HepG2 (cell line): ENCODE results near the gene PLXND1. TPM values are rescaled to one million over a fixed set of nuclear protein-coding genes. Genes with fewer than 3 reads are reported as not detected.
A peak's percentile ranks its signal among the peaks of the same experiment; 100 is the strongest.

Experiments used
- BRD4 ChIP-seq: sonication (generic); formaldehyde crosslinking; IDR thresholded peaks from 2 replicates; pipeline ENCODE4 v1.4.0; 2020; ENCODE audit warnings: missing genetic modification reagents
- ETV6 ChIP-seq: sonication (generic); formaldehyde crosslinking; conservative IDR thresholded peaks from 2 replicates; pipeline ENCODE4 v1.4.0; 2020; ENCODE audit warnings: missing genetic modification reagents
- FOXM1 ChIP-seq: sonication (generic); formaldehyde crosslinking; IDR thresholded peaks from 2 replicates; pipeline ENCODE4 v1.5.0; 2020; ENCODE audit warnings: missing genetic modification reagents
- KDM4B ChIP-seq: sonication (generic); formaldehyde crosslinking; IDR thresholded peaks from 2 replicates; pipeline ENCODE4 v1.4.0; 2020; ENCODE audit warnings: missing genetic modification reagents
- MAFF ChIP-seq: IDR thresholded peaks from 2 replicates; pipeline ENCODE4 v1.6.1; 2011; ENCODE audit warnings: low read depth, low read length, improper control_type of control experiment
- MAFK ChIP-seq, 2 experiments: IDR thresholded peaks in 1 of 2; conservative IDR thresholded peaks in 1 of 2; 2 replicates each; pipeline ENCODE4 v1.6.1; 2011; ENCODE audit warnings: improper control_type of control experiment in 2 of 2, low read length in 2 of 2
- POLR2A ChIP-seq, 2 experiments: IDR thresholded peaks; 2 replicates each; pipeline ENCODE4 v1.6.1; 2011; ENCODE audit warnings: low read depth in 2 of 2, low read length in 2 of 2, mild to moderate bottlenecking in 1 of 2, moderate library complexity in 1 of 2; ENCODE audit not compliant: insufficient read depth in 1 of 2
- PPARG ChIP-seq: conservative IDR thresholded peaks from 2 replicates; pipeline ENCODE4 v1.6.1; 2016; ENCODE audit warnings: missing biosample characterization, missing genetic modification reagents
- RFX5 ChIP-seq: IDR thresholded peaks from 2 replicates; pipeline ENCODE4 v1.6.1; 2011; ENCODE audit warnings: low read depth, low read length, improper control_type of control experiment
- SIX1 ChIP-seq: sonication (generic); formaldehyde crosslinking; IDR thresholded peaks from 2 replicates; pipeline ENCODE4 v1.4.0; 2020; ENCODE audit warnings: missing genetic modification reagents, borderline replicate concordance
- SYNCRIP ChIP-seq: fragments of 200-400 bp; formaldehyde crosslinking; IDR thresholded peaks from 2 replicates; pipeline ENCODE4 v1.6.1; 2018; ENCODE audit warnings: mild to moderate bottlenecking, low read depth, low read length; ENCODE audit not compliant: insufficient read depth
- TEAD3 ChIP-seq: optimal IDR thresholded peaks from 2 replicates; pipeline ENCODE3; 2016; ENCODE audit warnings: borderline replicate concordance
- YEATS4 ChIP-seq: sonication (generic); formaldehyde crosslinking; IDR thresholded peaks from 2 replicates; pipeline ENCODE4 v1.4.0; 2020; ENCODE audit warnings: missing genetic modification reagents, borderline replicate concordance
- ZC3H4 ChIP-seq: sonication (generic); formaldehyde crosslinking; IDR thresholded peaks from 2 replicates; pipeline ENCODE4 v1.4.0; 2020; ENCODE audit warnings: missing genetic modification reagents, borderline replicate concordance
- ZNF121 ChIP-seq: sonication (generic); formaldehyde crosslinking; IDR thresholded peaks from 2 replicates; pipeline ENCODE4 v1.5.0; 2020; ENCODE audit warnings: mild to moderate bottlenecking, missing genetic modification reagents
- ZNF431 ChIP-seq: sonication (generic); formaldehyde crosslinking; IDR thresholded peaks from 2 replicates; pipeline ENCODE4 v1.9.0; 2022; ENCODE audit warnings: missing genetic modification reagents, low read depth, mild to moderate bottlenecking, borderline replicate concordance
- ZNF563 ChIP-seq: sonication (generic); formaldehyde crosslinking; IDR thresholded peaks from 2 replicates; pipeline ENCODE4 v1.8.0; 2022; ENCODE audit warnings: mild to moderate bottlenecking, moderate library complexity, missing genetic modification reagents
- ZNF614 ChIP-seq: IDR thresholded peaks from 2 replicates; pipeline ENCODE4 v1.6.1; 2018; ENCODE audit warnings: missing biosample characterization, missing genetic modification reagents, inconsistent platforms, borderline replicate concordance
- ZNF678 ChIP-seq: sonication (generic); formaldehyde crosslinking; IDR thresholded peaks from 2 replicates; pipeline ENCODE4 v1.4.0; 2020; ENCODE audit warnings: mild to moderate bottlenecking, missing genetic modification reagents
- ZNF891 ChIP-seq: sonication (generic); formaldehyde crosslinking; IDR thresholded peaks from 2 replicates; pipeline ENCODE4 v1.5.0; 2020; ENCODE audit warnings: mild to moderate bottlenecking, missing genetic modification reagents
- polyA plus RNA-seq, 8 experiments: library from polyadenylated mRNA; depleted of rRNA in 3 of 8; stranded (reverse) in 7 of 8; unstranded in 1 of 8; fragments of >200 nt; fragmentation: Illumina TruSeq in 4 of 8; extraction: Trizol in 4 of 8; gene quantifications; 2 replicates each; pipeline versions ENCODE4 v1.2.1 to v1.2.3, GENCODE V29; 2011 to 2016; ENCODE audit warnings: low read depth in 4 of 8, missing spikeins in 1 of 8, mixed read lengths in 1 of 8; ENCODE audit not compliant: insufficient read depth in 1 of 8
- total RNA-seq, 5 experiments: library from RNA; depleted of rRNA; stranded (reverse); fragments of >200 nt; fragmentation: Illumina TruSeq; extraction: Trizol; gene quantifications; 2 replicates each; pipeline ENCODE4 v1.2.3, GENCODE V29; 2016; ENCODE audit warnings: low read depth in 1 of 5
- TF ChIP-seq, protein P1 (sequence below): sonication (generic); formaldehyde crosslinking; IDR thresholded peaks from 2 replicates; pipeline ENCODE4 v1.4.0; 2020; ENCODE audit warnings: mild to moderate bottlenecking, missing genetic modification reagents
- TF ChIP-seq, protein P2 (sequence below): sonication (generic); formaldehyde crosslinking; IDR thresholded peaks from 2 replicates; pipeline ENCODE4 v1.4.0; 2020; ENCODE audit warnings: missing genetic modification reagents
- TF ChIP-seq, protein P3 (sequence below): sonication (generic); formaldehyde crosslinking; IDR thresholded peaks from 2 replicates; pipeline ENCODE4 v1.5.0; 2020; ENCODE audit warnings: missing genetic modification reagents
- TF ChIP-seq, protein P4 (sequence below): sonication (generic); formaldehyde crosslinking; IDR thresholded peaks from 2 replicates; pipeline ENCODE4 v1.4.0; 2020; ENCODE audit warnings: missing genetic modification reagents
- TF ChIP-seq, protein P5 (sequence below): sonication (generic); formaldehyde crosslinking; IDR thresholded peaks from 2 replicates; pipeline ENCODE4 v1.5.0; 2020; ENCODE audit warnings: missing genetic modification reagents, mild to moderate bottlenecking, borderline replicate concordance

Gene PLXND1
- total and polyA plus RNA-seq, 2 of the 13 experiments (the other 11 are each of a cell fraction or from before 2014, with no cell fraction given) = 15.9 to 42.0 TPM

DNA sequence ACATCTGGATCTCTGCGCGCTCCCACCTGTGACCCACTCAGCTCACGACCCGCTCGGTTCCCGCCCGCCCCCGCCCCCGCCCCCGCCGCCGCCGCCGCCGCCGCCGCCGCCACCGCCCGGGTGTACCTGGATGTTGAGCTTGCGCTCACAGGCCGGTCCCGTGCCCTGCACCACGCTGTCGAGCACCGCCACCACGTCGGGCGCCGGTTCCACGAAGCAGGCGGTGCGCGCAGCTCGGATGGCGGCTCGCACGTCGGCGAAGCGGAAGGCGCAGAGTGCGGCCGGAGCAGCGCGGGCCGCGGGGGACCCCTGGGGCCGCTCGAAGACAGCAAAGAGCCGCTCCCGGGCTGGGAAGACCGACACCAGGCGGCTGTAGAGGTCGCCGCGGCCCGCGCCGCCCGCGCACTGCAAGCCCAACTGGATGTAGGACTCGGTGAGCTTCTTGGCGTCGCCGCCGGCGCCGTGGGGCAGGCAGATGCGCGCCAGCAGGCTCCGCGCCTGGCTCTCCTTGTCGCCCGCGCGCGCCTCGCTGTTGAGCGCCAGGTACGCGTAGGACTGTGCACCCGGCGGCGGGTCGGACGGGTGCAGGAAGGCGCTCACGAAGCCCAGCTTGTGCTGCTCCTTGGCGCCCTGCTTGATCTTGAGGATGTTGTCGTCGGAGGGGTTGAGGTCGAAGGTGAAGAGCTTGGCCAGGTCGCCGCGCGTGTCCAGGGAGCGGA is 1.1 kb downstream of the PLXND1 start (continued):
- TF ChIP-seq MAFK (conservative IDR thresholded peaks at IDR 0.05 in 1 of 2, IDR thresholded peaks at IDR 0.05 in 1 of 2; ENCODE audit: low read length in 2 of 2) (no peak), ZNF121 (CRISPR knock-in tag) (no peak), ZNF563 (CRISPR knock-in tag) (no peak; the same call in 1 of the 2 replicates), ZNF614 (CRISPR knock-in tag) (no peak), ZNF891 (CRISPR knock-in tag) (no peak), POLR2A (IDR thresholded peaks at IDR 0.05; ENCODE audit: insufficient read depth in 1 of 2, low read depth in 2 of 2, low read length in 2 of 2) (no peak), ETV6 (CRISPR knock-in tag) (no peak), SYNCRIP (no peak), FOXM1 (CRISPR knock-in tag) (no peak), ZNF678 (CRISPR knock-in tag) (no peak), BRD4 (CRISPR knock-in tag) (0 out of 2 replicates have a peak, but pooled peaks have one; percentile 7), ZC3H4 (no peak), MAFF (no peak), TEAD3 (CRISPR knock-in tag) (peak; percentile 17), SIX1 (CRISPR knock-in tag) (no peak), PPARG (no peak), RFX5 (no peak), ZNF431 (CRISPR knock-in tag) (no peak), KDM4B (no peak), YEATS4 (CRISPR knock-in tag) (no peak; the same call in 1 of the 2 replicates)
- TF ChIP-seq, protein P1, sequence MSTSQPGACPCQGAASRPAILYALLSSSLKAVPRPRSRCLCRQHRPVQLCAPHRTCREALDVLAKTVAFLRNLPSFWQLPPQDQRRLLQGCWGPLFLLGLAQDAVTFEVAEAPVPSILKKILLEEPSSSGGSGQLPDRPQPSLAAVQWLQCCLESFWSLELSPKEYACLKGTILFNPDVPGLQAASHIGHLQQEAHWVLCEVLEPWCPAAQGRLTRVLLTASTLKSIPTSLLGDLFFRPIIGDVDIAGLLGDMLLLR (CRISPR knock-in tag) = no peak
- TF ChIP-seq, protein P2, sequence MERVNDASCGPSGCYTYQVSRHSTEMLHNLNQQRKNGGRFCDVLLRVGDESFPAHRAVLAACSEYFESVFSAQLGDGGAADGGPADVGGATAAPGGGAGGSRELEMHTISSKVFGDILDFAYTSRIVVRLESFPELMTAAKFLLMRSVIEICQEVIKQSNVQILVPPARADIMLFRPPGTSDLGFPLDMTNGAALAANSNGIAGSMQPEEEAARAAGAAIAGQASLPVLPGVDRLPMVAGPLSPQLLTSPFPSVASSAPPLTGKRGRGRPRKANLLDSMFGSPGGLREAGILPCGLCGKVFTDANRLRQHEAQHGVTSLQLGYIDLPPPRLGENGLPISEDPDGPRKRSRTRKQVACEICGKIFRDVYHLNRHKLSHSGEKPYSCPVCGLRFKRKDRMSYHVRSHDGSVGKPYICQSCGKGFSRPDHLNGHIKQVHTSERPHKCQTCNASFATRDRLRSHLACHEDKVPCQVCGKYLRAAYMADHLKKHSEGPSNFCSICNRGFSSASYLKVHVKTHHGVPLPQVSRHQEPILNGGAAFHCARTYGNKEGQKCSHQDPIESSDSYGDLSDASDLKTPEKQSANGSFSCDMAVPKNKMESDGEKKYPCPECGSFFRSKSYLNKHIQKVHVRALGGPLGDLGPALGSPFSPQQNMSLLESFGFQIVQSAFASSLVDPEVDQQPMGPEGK = no peak
- TF ChIP-seq, protein P3, sequence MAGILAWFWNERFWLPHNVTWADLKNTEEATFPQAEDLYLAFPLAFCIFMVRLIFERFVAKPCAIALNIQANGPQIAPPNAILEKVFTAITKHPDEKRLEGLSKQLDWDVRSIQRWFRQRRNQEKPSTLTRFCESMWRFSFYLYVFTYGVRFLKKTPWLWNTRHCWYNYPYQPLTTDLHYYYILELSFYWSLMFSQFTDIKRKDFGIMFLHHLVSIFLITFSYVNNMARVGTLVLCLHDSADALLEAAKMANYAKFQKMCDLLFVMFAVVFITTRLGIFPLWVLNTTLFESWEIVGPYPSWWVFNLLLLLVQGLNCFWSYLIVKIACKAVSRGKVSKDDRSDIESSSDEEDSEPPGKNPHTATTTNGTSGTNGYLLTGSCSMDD (CRISPR knock-in tag) = no peak
- TF ChIP-seq, protein P4, sequence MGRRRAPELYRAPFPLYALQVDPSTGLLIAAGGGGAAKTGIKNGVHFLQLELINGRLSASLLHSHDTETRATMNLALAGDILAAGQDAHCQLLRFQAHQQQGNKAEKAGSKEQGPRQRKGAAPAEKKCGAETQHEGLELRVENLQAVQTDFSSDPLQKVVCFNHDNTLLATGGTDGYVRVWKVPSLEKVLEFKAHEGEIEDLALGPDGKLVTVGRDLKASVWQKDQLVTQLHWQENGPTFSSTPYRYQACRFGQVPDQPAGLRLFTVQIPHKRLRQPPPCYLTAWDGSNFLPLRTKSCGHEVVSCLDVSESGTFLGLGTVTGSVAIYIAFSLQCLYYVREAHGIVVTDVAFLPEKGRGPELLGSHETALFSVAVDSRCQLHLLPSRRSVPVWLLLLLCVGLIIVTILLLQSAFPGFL (CRISPR knock-in tag) = no peak
- TF ChIP-seq, protein P5, sequence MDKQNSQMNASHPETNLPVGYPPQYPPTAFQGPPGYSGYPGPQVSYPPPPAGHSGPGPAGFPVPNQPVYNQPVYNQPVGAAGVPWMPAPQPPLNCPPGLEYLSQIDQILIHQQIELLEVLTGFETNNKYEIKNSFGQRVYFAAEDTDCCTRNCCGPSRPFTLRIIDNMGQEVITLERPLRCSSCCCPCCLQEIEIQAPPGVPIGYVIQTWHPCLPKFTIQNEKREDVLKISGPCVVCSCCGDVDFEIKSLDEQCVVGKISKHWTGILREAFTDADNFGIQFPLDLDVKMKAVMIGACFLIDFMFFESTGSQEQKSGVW = no peak
